ENCODE results near the gene HCN3. TPM values are rescaled to one million over a fixed set of nuclear protein-coding genes. Genes with fewer than 3 reads are reported as not detected.

HCN3 gene
- total and polyA plus RNA-seq, 2 of the 13 experiments (the other 11 are each of a cell fraction or from before 2014, with no cell fraction given) = 2.4 to 10.2 TPM

- peaks cover 22% of the 10 kb centered on the region for H3K79me2 ChIP-seq (ENCODE audit: insufficient read depth, low read length)
- intact Hi-C loops (cut with micrococcal nuclease; ENCODE audit: unreplicated experiment) = no loop called here
- ChIA-PET POLR2A (interaction anchor here (1.3 to 4.7 kb wide), 3 partner anchors 9 to 57 kb away, joined by 3 to 14 read pairs (median 10); partner anchors contain the start of gene HCN3), CTCF (ENCODE audit: low intra/inter-chr PET ratio, low total read pairs) (no interaction called here)
- no peak overlapping the region for H3K27ac ChIP-seq (ENCODE audit: extremely low read length, insufficient read depth, low read length)
- no TSS peak for BruUV-seq (replicated peaks)
- H3K4me1 ChIP-seq (ENCODE audit: insufficient read depth, low read length) = peaks cover 21% of the 10 kb centered on the region
- H4K20me1 ChIP-seq (ENCODE audit: insufficient read depth, low read length) = no peaks in the 10 kb centered on the region
- no peaks in the 10 kb centered on the region for H3K27me3 ChIP-seq (ENCODE audit: control insufficient read depth in 1 of 2, insufficient read depth in 2 of 2, low read length in 2 of 2)
- 100% methylated on average over 2 of the region's 2 CpGs for WGBS (ENCODE audit: low lambda C conversion rate)
- no peaks in the 10 kb centered on the region for H3K9me3 ChIP-seq (ENCODE audit: low read length)
- H3K4me2 ChIP-seq (ENCODE audit: low read depth, low read length) = no peak overlapping the region
- peaks cover 32 to 74% of the 10 kb centered on the region in 2 experiments for H3K36me3 ChIP-seq (replicated peaks in 1 of 2; ENCODE audit: control insufficient read depth in 1 of 2, insufficient read depth in 2 of 2, low read length in 2 of 2)
- H3K4me3 ChIP-seq (replicated peaks in 1 of 3; ENCODE audit: insufficient read depth in 1 of 3, low read depth in 2 of 3, low read length in 3 of 3) = no peak overlapping the region
- no peak overlapping the region for H3K9ac ChIP-seq (ENCODE audit: insufficient read depth, low read depth, low read length)
- FAIRE-seq = no peak
- DNase-seq (ENCODE audit: low spot score) = no peak
- in situ Hi-C loops (cut with HindIII; ENCODE audit: extremely low pct_ligation_motif_present, low pct_unique_long_range_greater_than_20kb) = no loop called here
- ATAC-seq = no peak
- no peak overlapping the region for H2AFZ ChIP-seq (ENCODE audit: low read length)
- TF ChIP-seq FUBP1 (CRISPR knock-in tag; IDR thresholded peaks at IDR 0.05; ENCODE audit: borderline replicate concordance) = no peak
- no peak for TF ChIP-seq BCL6 (CRISPR knock-in tag; IDR thresholded peaks at IDR 0.05)
- TF ChIP-seq ZNF646 (CRISPR knock-in tag; IDR thresholded peaks at IDR 0.05) = no peak
- no peak for TF ChIP-seq ARID3A (IDR thresholded peaks at IDR 0.05; ENCODE audit: low read depth, low read length)
- no peak for TF ChIP-seq ZNF12 (CRISPR knock-in tag; IDR thresholded peaks at IDR 0.05)
- TF ChIP-seq DDIT3 (CRISPR knock-in tag; IDR thresholded peaks at IDR 0.05) = no peak
- no peak for TF ChIP-seq MEF2D (CRISPR knock-in tag; IDR thresholded peaks at IDR 0.05)
- no peak for TF ChIP-seq ZHX1 (CRISPR knock-in tag; IDR thresholded peaks at IDR 0.05; ENCODE audit: low read depth)
- no peak for TF ChIP-seq SNAPC5 (CRISPR knock-in tag; IDR thresholded peaks at IDR 0.05; ENCODE audit: borderline replicate concordance)
These were observed 9.9 kb upstream of the HCN3 start for GRCh38 chr1:155267373-155267772.
